8988T (cell line): ENCODE data around the gene ANTXR1.

Experiments
- DNase-seq: peaks from one replicate; pipeline ENCODE4 v3.0.0; 2011

The ANTXR1 gene

DNA sequence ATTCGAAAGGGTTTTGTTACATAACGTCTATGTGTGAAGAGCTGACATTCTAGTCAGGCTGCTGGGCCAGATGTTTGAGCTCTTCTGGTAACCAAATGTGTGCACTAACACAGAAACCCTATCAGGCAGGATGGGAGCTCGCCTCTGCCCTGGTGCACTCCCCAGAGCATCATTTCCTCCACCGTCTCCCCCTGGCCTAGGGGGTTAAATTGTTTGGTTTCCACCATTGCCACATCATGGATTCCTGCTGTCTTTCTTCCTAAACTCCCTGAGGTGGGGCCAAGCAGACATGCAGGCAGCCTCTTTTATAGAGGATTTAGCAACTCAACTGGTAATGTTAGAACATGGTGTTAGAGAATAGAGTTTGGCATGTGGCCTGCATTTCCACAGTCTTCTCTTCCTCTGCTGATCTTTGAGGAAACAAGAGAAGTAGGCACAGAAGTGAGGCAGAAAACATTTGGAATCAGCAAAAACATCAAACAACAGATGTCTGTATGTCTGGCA, 87.3 kb downstream of the ANTXR1 start:
- no peak for DNase-seq

DNA sequence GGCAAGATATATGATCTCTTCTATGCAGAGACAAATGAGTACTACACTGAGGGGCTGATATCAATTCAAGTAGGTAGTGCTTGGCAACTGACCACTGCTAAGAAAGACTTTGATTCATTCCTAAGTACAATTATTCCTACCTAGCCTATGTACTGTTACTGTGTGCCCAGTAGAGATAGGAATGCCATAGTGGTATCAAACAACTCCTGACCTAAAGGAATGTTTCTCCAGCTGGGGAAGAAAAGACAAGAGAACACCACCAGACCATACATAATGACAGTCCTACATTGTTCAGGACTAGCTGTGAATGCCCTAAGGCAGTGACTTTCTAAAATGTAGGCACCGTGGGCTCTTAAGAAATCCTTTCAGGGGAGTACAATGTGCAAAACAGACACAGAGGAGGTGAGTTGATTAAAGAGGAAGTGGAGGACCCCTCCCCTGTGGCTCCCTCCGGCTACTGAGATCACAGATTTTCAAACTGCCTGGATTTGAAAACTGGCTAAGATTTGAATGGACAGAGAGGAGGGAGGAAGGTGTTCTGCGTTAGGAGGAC, 89.1 kb downstream of the ANTXR1 start:
- no peak for DNase-seq

- DNase-seq, result no peak
These were observed 90.4 kb downstream of the ANTXR1 start for GRCh38 chr2:69103419-69103818.

GRCh38 chr2:69104261-69104660, 91.3 kb downstream of the ANTXR1 start:
- DNase-seq, result no peak

GRCh38 chr2:69109255-69109654, 96.3 kb downstream of the ANTXR1 start:
- no peak for DNase-seq

DNA sequence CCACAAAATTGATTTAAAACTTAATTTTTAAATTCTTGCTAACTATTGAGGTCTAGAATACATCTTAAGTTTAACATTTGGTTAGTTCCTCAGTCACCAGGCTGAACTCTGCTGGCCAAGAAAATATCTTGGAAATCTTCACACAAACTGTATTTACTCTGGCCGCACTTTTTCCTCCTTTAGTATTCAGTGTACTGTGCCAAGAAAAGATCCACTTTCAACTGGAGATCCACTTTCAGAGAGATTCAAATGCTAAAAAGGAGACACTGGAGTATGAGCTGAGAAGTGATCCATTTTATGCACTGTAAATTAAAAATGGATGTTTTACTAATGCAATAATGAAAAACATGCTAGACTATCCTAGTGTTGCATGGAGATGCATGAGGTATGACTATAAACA, 98.1 kb downstream of the ANTXR1 start:
- no peak for DNase-seq

- no peak for DNase-seq
These were observed 100.6 kb downstream of the ANTXR1 start for GRCh38 chr2:69113627-69114026.

GRCh38 chr2:69114534-69114933, 101.6 kb downstream of the ANTXR1 start:
- DNase-seq, result no peak

DNA sequence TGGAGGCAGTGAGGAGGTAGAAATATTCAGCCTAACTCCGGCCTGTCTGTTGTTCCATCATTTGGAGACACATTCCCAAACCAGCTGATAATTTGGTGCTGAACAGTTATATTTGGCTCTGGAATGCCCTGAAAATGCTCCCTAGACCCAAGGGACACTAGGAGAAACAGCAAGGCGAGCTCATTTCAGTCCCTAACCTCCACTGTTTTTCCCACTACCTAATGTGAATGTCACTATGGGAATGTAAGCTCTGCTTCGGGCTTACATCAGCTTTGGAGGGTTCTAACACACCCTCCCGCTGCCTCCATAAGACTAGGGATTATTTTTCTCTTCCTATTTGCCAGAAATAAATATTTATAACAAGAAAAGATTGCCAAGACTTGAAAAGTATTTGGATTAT, 103.5 kb downstream of the ANTXR1 start:
- DNase-seq, result no peak

DNA sequence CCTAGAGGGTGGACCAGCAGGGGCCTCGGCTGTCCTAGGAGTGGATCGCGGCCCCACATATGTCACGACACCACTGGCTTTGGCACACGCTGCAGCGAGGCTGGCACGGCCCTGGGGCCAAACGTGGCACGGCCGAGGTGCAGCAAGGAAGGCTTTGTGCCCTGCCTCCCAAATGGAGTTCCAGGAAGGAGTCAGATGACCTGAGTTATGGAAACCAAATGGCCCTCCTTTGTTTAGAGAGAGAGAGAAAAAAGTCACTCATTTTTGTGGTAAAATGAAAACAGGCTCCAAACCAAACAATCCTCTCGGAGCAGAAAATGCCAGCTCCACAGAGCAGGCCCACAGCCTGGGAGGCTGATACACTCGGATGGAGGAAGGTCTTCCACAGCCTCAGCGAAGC, 105.6 kb downstream of the ANTXR1 start:
- DNase-seq, result no peak

- DNase-seq, result no peak
These were observed 106.3 kb downstream of the ANTXR1 start for GRCh38 chr2:69119104-69119894.

GRCh38 chr2:69122271-69122670, 109.3 kb downstream of the ANTXR1 start:
- DNase-seq, result no peak

- DNase-seq, result no peak
These were observed 110.2 kb downstream of the ANTXR1 start for GRCh38 chr2:69123182-69123581.

GRCh38 chr2:69124343-69124742, 111.4 kb downstream of the ANTXR1 start:
- no peak for DNase-seq

GRCh38 chr2:69125816-69126215, 112.8 kb downstream of the ANTXR1 start:
- DNase-seq, result no peak

DNA sequence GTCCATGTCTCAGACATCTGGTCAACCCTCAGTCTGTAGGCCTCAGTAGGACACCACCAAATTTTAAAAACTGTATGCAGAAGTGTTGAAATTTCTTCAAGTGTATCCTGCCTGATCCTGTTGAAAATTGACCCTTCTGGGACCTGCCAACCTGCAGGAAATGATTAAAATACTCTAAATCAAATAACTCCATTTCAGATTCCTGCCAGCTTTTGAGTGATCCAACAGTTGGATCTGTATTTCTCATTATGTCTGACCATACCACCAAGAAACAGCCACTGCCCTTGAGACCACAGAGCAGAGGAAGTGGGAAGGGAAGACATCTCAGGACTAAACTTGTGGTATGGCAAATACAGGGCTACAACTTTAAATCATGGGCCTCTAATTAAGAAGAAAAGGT, 113.4 kb downstream of the ANTXR1 start:
- DNase-seq, result no peak

GRCh38 chr2:69131452-69131851, 118.5 kb downstream of the ANTXR1 start:
- DNase-seq, result no peak

GRCh38 chr2:69131983-69132675, 119.2 kb downstream of the ANTXR1 start:
- DNase-seq, result no peak

DNA sequence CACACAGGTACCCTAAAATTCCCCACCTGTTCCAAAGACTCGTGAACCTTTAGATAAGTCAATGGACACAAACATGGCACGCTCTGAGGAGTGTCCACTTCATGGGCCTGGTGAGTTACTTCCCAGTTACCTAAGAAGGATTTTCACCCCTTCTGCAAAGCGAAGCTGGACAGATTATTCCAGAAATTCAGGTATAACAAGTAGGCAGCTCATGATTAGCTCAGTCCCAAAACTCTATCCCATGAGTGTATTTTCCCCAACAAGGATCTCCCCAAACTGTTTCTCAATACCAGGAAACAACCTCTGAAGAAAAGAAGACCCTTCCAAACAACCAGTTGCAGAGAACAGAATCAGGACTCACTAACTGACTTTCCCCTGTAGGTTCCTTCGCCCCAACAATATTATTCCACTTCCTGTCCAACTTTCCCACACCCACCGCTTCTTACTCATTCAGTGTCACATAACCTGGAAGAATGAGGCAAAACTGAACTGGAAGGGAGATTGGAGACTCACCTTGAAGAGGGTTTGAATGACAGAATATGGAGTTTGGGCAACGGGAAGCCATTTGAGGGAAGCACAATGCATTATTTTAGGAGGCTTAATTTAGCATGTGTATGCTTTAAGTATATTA, 120.1 kb downstream of the ANTXR1 start:
- DNase-seq, result no peak

GRCh38 chr2:69133898-69134297, 120.9 kb downstream of the ANTXR1 start:
- no peak for DNase-seq

- no peak for DNase-seq
These were observed 121.4 kb downstream of the ANTXR1 start for GRCh38 chr2:69134306-69134945.

DNA sequence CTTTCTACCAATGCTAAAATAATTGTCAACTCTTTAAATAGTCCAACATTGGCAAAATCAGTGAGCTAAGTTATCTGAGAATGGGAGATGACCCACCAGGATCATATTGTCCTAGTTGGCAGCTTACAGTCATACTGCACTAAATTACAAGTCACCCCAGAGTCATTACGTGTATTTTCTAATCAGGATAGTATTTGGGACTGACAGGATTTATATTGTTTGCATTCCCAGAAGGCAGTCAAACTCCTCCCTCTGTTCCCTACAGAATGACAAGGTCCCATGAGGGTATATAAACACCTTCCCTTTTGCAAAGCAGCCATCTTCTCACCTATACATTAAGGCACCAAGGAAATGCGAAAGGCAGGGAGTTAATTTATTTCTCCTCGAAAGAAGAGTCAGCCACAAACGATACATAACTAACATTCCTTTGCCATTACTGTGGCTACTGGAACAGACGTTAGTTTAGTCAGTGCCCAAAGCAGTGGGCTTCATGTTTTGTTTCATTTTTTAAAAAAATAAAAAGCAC, 125.3 kb downstream of the ANTXR1 start:
- no peak for DNase-seq
